ENCODE results near the gene SPATA9.
"Not testable (repeated sequence)": the region's sequence is repeated elsewhere in the genome, so short reads cannot be mapped to it uniquely, and the experiment has no call there.

SPATA9 gene

DNA sequence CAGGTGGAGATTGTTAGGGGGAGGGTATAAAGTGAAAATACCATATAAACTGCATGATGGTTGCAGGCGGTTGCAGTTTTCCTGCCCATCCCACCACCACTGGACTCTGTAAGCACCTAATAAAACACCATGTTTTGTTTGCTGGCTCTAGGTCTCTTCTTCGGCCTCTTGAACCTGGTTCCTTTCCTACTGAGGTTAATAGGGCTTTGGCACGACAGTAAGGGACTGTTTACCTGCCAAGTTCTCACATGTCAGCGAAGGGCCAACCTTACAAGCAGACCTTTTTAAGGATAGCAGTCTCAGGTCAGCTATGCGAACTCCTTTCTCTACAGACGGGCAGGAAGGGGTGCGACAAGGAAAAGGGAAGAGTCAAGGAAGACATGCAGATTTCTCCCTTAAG lies 39.6 kb downstream of the SPATA9 start:
- H3K4me3 ChIP-seq (replicated peaks; ENCODE audit: low read depth, low read length), result no peak overlapping the region
- no peak for DNase-seq (ENCODE audit: low read depth)
- TF ChIP-seq, protein P1, sequence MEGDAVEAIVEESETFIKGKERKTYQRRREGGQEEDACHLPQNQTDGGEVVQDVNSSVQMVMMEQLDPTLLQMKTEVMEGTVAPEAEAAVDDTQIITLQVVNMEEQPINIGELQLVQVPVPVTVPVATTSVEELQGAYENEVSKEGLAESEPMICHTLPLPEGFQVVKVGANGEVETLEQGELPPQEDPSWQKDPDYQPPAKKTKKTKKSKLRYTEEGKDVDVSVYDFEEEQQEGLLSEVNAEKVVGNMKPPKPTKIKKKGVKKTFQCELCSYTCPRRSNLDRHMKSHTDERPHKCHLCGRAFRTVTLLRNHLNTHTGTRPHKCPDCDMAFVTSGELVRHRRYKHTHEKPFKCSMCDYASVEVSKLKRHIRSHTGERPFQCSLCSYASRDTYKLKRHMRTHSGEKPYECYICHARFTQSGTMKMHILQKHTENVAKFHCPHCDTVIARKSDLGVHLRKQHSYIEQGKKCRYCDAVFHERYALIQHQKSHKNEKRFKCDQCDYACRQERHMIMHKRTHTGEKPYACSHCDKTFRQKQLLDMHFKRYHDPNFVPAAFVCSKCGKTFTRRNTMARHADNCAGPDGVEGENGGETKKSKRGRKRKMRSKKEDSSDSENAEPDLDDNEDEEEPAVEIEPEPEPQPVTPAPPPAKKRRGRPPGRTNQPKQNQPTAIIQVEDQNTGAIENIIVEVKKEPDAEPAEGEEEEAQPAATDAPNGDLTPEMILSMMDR (IDR thresholded peaks at IDR 0.05; ENCODE audit: low read length, missing control alignments), result no peak

DNA sequence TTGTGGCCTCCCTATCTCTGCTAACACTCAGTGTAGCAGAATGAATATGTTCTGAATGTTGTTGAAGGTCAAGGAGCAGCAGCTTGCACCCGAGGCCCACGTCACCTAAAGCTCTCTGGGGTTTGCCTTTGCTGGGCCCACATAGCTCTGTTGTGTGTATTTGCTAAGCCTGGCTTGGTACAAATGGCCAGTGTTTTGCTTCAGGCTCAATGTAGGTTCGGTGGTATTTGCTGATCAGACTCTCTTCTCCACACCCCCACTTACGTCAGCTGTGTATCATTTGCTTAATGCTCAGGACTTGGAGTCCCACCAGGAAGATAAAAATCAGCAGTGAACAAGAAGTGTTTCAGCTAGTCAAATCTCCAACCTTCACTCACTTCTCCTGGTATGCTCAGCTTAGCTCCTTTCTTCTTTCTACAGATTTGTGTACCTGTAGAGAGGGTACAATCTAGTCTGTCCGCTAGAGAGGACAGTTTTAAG lies 41.0 kb downstream of the SPATA9 start:
- no peak overlapping the region for H3K4me3 ChIP-seq (replicated peaks; ENCODE audit: low read depth, low read length)
- TF ChIP-seq, protein P1 (IDR thresholded peaks at IDR 0.05; ENCODE audit: low read length, missing control alignments), result no peak
- peak; percentile 68 for DNase-seq (ENCODE audit: low read depth)

DNA sequence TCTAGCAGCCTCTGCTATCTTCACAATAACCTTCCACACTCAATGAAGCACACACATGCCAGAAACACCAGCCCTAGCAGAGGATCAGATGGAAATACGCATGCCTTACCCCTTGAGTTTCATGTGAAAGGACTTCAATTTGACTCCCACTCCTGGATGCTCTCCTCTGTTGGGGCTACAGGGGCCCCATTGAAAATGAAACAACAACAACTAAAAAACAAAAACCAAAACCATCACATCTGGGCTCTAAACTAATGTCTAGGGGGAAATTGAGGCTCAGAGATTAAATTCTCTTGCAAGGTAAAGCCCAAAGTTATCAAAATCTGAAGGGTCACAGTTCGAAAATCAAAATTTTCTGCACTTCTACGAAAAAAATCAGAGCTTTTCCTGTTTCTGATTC lies 44.2 kb downstream of the SPATA9 start:
- TF ChIP-seq, protein P1 (IDR thresholded peaks at IDR 0.05; ENCODE audit: low read length, missing control alignments), result no peak
- no peak for DNase-seq (ENCODE audit: low read depth)
- no peak overlapping the region for H3K4me3 ChIP-seq (replicated peaks; ENCODE audit: low read depth, low read length)

DNA sequence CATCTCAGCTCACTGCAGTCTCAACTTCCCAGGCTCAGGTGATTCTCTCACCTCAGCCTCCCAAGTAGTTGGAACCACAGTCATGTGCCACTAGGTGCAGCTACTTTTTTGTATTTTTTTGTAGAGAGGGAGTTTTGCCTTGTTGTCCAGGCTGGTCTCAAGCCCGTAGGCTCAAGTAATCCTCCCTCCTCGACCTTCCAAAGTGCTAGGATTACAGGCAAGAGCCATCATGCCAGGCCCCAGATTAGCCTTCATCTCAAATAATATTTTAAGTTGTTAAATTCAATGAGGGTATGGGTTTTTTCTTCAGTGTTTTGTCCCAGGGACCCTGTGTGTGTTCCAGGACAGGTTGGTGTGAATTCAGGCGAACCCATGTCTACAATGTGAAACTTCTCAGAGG lies 48.7 kb downstream of the SPATA9 start:
- TF ChIP-seq, protein P1 (IDR thresholded peaks at IDR 0.05; ENCODE audit: low read length, missing control alignments), result no peak
- H3K4me3 ChIP-seq (replicated peaks; ENCODE audit: low read depth, low read length), result no peak overlapping the region
- DNase-seq (ENCODE audit: low read depth), result no peak

DNA sequence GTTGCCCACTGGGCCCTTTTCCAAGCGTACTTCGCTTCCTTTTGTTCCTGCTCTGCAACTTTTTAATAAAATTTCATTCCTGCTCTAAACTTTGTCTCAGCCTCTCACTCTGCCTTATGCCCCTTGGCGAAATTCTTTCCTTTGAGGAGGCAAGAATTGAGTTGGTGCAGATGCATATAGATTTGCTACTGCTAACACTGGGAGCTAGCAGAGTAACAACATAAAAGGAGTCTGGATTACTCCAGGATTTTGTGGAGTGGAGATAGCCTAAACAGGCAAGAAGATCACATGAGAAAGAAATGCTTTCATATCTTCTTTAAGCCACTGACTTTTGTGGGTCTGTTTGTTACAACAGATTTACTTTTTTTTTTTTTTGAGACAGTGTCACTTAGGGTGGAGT lies 49.1 kb downstream of the SPATA9 start:
- no peak for DNase-seq (ENCODE audit: low read depth)
- TF ChIP-seq, protein P1 (IDR thresholded peaks at IDR 0.05; ENCODE audit: low read length, missing control alignments), result no peak
- no peak overlapping the region for H3K4me3 ChIP-seq (replicated peaks; ENCODE audit: low read depth, low read length)

DNA sequence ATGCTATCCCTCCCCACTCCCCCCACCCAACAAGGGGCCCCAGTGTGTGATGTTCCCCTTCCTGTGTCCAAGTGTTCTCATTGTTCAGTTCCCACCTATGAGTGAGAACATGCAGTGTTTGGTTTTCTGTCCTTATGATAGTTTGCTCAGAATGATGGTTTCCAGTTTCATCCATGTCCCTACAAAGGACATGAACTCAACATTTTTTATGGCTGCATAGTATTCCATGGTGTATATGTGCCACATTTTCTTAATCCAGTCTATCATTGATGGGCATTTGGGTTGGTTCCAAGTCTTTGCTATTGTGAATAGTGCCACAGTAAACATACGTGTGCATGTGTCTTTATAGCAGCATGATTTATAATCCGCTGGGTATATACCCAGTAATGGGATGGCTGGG lies 49.8 kb downstream of the SPATA9 start:
- H3K4me3 ChIP-seq (replicated peaks; ENCODE audit: low read depth, low read length), result not testable (repeated sequence)

DNA sequence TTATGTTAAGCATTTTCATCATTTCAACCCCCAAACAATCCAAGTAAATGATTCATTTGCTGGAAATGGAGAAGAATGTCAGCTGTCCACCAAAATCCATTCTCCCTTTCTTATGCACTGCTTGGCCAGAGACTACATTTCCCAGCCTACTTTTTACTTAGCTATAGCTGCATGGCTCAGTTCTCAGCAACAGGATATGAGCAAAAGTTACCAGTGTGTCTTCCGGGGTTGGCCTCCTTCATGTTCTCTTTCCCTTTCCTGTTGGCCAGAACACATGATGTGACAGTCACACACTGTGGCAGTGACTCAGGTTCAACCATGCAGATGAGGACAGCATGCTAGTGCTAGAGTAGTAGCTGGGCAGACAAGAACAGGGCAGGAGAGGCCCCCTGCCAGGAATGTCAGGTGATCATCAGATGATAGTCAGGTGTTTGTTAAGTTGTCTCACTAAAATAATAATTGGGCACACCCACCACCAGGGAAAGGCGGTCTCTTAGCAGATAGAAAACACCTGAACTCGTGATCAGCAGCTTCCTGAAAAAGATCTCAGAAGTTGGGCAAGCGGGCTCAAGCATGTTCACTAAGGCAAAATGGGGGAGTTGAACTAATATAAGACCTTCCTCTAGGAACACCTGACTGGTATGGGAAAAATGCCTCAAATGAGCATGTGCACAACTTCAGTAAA lies 50.7 kb downstream of the SPATA9 start:
- TF ChIP-seq, protein P1 (IDR thresholded peaks at IDR 0.05; ENCODE audit: low read length, missing control alignments), result no peak
- no peak overlapping the region for H3K4me3 ChIP-seq (replicated peaks; ENCODE audit: low read depth, low read length)
- peak; percentile 73 for DNase-seq (ENCODE audit: low read depth)

More for the DNA sequence above, 49.8 kb downstream of the SPATA9 start:
- not testable (repeated sequence) for DNase-seq (ENCODE audit: low read depth)

All from fibroblast of pulmonary artery (primary cell).